HG02884 (cell line): ENCODE data around the gene LCE1F.

Source experiments
- ATAC-seq: cut with Tn5 transposase; IDR thresholded peaks from one replicate; pipeline ENCODE4 v1.9.1; 2021; ENCODE audit warnings: mild to moderate bottlenecking, moderate library complexity; ENCODE audit not compliant: unreplicated experiment

The LCE1F gene

DNA sequence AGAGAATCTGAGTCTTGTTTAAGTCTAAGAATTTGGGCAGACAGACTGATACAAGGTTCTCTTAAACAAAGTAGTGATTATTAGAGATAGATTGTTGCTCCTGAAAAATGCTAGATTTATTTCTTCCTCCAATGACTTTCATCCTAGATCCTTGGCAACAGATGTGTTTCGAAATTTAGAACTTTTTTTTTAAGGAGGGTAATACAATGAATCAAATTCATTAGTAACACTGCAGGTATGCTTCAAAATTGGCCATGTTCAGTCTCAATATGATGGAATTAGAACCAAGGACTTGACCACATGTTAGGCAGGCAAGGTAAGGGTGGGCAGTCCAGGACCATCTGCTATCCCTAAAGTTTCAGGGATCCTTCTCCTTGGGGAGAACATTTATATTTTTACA is 4.5 kb upstream of the LCE1F start:
- ATAC-seq = no peak

- no peak for ATAC-seq
Observed at GRCh38 chr1:152776361-152776760, 1.4 kb downstream of the LCE1F start.

DNA sequence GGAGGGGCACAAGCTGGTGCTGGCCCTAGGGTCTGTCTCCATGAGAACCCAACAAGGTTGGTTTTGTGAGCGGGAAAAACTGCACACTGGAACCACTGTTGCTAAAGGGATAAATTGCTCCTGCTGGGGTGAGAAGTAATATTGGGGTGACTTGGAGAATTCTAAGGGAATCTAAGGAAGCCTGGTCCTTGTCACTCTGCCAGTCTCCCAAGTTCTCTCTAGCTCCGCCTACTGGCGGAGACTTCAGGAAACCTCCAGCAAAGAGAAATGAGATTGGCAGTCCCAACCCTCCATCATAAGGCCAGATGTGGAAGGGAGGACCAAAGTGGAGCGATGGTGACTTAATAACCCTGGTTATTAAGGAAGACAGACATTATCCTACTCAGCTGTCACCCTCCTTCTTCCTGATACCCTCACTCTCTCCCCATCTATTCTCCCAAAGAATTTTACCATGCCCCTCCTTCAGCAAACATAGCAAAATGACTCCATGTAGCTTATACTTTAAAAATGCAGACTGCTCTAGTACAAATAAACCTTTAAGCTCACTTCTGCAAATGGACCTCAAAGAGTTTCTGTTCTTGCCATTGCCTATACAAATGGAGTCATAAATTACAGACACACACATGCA is 2.7 kb downstream of the LCE1F start:
- ATAC-seq = no peak

DNA sequence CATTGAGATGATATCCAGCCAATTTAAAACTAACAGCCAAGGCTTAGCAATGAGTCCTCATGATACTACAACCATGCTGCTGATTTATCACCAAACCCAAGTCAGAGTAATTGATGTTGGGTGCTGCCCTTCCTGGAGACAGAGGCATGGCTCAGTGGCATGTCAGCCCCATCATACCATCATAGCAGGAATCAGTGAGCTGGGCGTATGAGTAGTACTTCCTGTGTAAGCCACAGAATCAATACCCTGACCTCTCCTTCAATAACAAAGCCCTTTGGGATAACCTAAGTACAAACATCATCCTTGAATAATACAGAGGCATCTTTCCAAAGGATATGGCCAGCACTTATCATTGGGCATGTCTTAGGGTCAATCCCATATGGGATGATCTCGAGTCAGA is 8.2 kb downstream of the LCE1F start:
- no peak for ATAC-seq

- no peak for ATAC-seq
Observed at GRCh38 chr1:152786077-152786476, 11.1 kb downstream of the LCE1F start, which contains the start of gene LCE1E. Gene LCE1E (plus strand): TSS chr1:152786257. CDS start chr1:152787300, 1,043 bp downstream.

DNA sequence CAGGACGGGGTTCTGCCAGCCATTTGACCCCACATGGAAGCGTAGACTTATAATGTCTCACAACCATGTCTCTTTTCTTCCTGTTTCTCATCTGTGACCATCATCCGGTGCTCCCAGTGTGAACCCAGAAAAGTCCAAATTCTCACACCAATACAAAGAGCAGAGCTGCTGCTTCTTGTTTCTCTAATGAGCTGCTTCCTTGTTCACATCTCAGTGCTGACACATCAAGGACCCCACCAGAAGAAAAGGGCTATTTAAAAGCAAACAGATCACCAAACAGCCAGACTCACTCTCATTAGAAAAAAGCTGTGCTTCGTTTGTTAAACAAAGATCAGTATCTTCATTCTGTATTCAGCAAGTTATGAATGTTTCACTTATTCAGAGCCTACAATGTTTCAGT is 20.7 kb downstream of the LCE1F start:
- ATAC-seq = no peak

DNA sequence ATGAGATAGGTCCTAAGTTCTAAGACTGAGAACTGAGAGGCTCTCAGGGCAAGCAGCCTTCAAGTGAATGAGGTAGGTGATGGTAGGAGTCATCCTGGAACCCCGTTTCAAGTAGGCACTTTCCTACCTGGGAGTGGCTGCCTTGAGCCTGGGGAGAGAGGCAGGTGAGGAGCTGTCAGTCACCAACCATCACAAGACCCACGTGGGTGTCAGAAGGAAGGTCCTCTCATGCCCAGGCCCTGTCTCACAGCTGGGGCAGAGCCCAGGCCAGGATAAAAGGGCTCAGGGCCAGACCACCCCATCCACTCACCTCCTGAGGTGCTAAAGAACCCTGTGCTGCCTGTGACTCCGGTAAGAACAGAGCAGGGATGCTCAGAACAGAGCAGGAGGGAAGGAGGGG is 21.5 kb downstream of the LCE1F start, which contains the start of gene LCE1D:
Gene LCE1D, plus strand, starts transcription at position 301 of the 400 bp plus-strand sequence. CDS start 1,074 bp downstream, outside the sequence.
- no peak for ATAC-seq

DNA sequence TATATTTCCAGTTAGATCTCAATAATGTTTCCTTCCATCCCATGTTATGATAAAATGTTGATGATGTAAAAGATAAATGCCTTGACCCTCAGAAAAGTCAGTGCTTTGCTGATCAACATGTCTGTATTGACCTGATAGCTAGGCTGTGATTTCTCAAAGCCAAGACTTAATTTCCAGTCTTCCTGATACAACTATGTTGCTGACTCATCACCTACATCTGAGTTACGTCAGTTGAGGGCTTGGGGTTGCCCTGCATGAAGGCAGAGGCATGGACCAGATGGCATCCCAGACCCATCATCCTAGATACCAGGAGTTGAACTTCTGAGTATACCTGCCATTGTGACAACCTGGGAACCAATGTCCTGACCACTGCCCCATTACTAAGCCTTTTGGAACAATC is 26.4 kb downstream of the LCE1F start:
- no peak for ATAC-seq

GRCh38 chr1:152806576-152806975 is 31.6 kb downstream of the LCE1F start, which contains the start of gene LCE1C:
Gene LCE1C (minus strand): TSS chr1:152806651. CDS start chr1:152805478, 1,173 bp downstream.
- no peak for ATAC-seq

- no peak for ATAC-seq
Observed at GRCh38 chr1:152811050-152811449, 36.1 kb downstream of the LCE1F start.

GRCh38 chr1:152811671-152812070 is 36.7 kb downstream of the LCE1F start, which contains the start of gene LCE1B:
Gene LCE1B (plus strand): TSS chr1:152811971. CDS start chr1:152812447, 476 bp downstream.
- no peak for ATAC-seq

GRCh38 chr1:152817309-152817708 is 42.4 kb downstream of the LCE1F start:
- no peak for ATAC-seq

- ATAC-seq = no peak
Observed at GRCh38 chr1:152823294-152823693, 48.4 kb downstream of the LCE1F start.

DNA sequence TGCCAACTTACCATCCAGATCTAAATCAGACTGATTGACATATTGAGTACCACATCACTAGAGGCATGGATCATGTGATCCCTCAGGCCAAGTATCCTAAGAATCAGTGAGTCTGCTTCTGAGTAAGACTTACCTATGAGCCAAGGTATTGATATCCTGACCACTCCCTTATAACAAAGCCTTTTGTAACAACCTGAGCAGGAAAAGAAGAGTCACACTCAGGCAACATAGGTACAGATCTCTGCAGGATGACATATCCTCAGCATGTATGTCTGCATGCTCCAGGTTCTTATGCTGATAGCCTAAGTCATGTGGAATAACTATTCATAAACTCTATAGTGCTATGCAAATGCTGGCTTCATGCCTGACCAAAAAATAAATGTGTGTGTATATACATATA is 50.0 kb downstream of the LCE1F start:
- ATAC-seq = no peak
